Stimulated activated CD8-positive, alpha-beta memory T cell treated with anti-CD3 and anti-CD28 coated beads, Interleukin-2, amount 100 ng/mL, for 48 hours (primary cell): ENCODE results near the gene ZNF648.
"Not testable (repeated sequence)": the region's sequence is repeated elsewhere in the genome, so short reads cannot be mapped to it uniquely, and the experiment has no call there.

ENCODE experiments used
- DNase-seq, 2 donors: peaks; one replicate each; pipeline ENCODE4 v3.0.0-alpha.2; 2020; ENCODE audit warnings: low read depth in 2 of 2

Gene ZNF648

DNA sequence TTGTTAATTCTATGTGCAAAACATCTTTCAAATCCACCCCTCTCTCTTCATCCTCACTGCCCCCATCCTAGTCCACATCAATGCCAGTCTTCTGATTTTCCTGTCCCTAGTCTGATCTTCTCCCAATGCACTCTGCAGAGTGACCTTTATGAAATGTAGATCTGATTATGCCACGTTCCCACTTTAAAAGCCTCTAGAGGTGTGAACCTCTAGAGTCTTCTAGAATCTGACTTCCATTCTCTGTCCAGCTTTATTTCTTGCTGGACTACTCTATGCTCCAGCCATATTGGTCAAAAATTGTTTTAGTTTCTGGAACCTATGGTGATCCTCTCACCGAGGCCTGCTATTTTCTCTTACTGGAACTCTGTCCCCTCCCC lies 32.5 kb downstream of the ZNF648 start:
- DNase-seq = no peak

- DNase-seq = no peak
Measured at GRCh38 chr1:182015360-182015759, 46.2 kb downstream of the ZNF648 start.

DNA sequence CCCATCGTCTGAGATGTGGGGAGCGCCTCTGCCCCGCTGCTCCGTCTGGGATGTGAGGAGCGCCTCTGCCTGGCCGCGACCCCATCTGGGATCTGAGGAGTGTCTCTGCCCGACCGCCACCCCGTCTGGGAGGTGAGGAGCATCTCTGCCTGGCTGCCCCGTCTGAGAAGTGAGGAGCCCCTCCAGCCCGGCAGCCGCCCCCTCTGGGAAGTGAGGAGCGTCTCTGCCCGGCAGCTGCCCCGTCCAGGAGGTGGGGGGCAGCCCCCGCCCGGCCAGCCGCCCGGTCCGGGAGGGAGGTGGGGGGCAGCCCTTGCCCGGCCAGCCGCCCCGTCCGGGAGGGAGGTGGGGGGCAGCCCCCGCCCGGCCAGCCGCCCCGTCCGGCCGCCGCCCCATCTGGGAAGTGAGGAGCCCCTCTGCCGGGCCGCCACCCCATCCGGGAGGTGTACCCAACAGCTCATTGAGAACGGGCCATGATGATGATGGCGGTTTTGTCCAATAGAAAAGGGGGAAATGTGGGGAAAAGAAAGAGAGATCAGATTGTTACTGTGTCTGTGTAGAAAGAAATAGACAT lies 50.6 kb downstream of the ZNF648 start:
- not testable (repeated sequence) for DNase-seq

DNA sequence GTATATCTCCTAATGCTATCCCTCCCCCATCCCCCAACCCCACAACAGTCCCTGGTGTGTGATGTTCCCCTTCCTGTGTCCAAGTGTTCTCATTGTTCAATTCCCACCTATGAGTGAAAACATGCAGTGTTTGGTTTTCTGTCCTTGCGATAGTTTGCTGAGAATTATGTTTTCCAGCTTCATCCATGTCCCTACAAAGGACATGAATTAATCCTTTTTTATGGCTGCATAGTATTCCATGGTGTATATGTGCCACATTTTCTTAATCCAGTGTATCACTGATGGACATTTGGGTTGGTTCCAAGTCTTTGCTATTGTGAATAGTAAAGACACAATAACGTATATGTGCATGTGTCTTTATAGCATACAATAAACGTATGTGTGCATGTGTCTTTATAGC lies 56.1 kb downstream of the ZNF648 start:
- DNase-seq = not testable (repeated sequence)

- DNase-seq = no peak
Measured at GRCh38 chr1:182004601-182005000, 56.9 kb downstream of the ZNF648 start.
